NCI-H187 (cell line): ENCODE results near the gene PARPBP.
"Not testable (repeated sequence)": the region's sequence is repeated elsewhere in the genome, so short reads cannot be mapped to it uniquely, and the experiment has no call there.

Experiments used
- DNase-seq, 2 experiments: peaks; one replicate each; lab custom pipeline; 2025; lab: John Stamatoyannopoulos, UW

PARPBP gene

DNA sequence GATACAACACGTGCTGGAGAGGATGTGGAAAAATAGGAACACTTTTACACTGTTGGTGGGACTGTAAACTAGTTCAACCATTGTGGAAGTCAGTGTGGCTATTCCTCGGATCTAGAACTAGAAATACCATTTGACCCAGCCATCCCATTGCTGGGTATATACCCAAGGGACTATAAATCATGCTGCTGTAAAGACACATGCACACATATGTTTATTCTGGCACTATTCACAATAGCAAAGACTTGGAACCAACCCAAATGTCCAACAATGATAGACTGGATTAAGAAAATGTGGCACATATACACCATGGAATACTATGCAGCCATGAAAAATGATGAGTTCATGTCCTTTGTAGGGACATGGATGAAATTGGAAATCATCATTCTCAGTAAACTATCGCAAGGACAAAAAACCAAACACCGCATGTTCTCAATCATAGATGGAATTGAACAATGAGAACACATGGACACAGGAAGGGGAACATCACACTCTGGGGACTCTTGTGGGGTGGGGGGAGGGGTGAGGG is 27.1 kb downstream of the PARPBP start:
- DNase-seq = not testable (repeated sequence)

DNA sequence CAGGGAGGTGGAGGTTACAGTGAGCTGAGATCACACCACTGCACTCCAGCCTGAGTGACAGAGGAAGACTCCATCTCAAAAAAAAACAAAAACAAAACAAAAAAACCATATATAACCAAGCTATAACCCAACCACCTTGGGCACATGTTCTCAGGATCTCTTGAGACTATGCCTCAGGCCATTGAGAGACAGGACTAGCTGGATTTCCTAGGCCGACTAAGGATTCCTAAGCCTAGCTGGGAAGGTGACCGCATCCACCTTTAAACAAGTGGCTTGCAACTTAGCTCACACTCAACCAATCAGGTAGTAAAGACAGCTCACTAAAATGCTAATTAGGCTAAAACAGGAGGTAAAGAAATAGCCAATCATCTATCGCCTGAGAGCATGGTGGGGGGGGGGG is 35.2 kb downstream of the PARPBP start:
- not testable (repeated sequence) for DNase-seq

DNA sequence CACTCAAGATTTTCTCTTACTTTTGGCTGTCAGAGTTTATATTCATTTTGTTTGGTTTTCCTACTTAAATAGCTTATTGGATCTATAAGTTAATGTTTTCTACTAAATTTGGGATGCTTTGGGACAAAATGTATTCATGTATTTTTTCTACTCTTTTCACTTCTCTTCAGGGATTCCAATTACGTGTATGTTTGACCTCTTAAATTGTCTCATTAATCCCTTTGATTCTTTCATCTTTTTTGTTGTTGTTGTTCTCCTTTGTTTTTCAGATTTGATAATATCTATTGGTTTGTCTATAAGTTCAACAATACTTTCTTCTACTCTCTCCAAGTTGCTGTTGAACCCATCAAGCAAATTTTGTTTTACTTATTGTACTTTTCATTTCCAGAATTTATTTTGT is 43.4 kb downstream of the PARPBP start:
- DNase-seq = no peak

DNA sequence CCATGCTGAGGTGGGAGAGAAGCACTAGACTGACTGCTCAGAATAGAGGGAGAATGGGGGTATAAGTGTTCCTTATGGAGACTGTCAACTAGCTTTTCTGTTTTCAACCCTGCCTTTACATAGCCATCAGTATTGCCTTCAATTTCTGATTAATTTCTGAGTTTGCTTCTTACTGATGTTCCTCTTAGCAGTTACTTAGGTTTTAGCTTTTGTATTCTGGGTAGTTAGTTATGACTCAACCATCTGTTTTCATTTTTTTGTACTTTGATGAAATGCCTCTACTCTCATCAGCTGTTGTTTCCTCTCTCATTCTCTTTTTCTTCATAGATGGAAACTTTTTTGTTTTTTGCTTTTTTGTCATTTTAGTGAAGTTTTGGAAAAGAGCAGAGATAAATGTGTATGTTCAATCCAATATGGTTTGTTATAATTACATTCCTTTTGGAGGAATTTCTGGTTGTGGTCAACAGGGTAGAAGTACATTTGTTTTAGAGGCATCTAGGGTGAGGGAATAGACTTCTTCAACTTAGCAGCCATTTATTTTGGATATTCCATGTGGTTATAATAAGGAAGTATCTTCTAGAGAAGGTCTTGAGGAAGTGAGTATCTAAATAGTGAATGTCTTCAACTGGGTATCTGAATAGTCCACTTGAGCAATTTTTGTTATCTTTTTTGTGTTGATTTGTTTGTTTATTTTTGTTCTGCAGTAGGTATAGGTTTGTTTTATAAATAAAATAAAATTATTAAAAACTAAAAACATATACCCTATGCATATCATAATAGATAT is 48.0 kb downstream of the PARPBP start:
- no peak for DNase-seq

DNA sequence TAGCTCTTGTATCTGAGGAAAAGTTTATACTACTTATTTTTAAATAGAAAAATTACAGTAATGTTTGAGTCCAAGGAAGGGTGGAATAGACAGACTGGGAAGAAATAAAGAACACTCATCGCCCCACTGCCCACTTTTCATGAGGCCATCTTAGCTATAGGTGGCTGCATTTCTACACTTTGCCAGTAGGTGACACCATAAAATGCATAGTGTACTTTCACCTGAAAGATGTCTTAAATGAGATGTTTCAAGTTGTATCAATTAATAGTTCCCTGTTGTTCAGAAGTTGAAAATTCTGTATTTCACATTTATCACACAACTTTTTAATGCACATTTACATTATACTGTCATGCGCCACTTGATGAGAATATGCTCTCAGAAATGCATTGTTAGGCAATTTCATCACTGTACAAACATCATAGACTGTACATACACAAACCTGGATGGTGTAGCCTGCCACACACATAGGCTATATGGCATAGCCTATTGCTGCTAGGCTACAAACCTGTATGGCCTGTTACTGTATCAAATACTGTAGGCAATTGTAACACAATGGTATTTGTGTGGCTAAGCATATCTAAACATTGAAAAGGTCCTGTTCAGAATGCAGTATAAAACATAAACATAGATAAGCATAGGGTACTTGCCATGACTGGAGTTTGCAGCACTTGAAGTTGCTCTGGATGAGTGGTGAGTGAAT is 50.1 kb downstream of the PARPBP start:
- no peak for DNase-seq

DNA sequence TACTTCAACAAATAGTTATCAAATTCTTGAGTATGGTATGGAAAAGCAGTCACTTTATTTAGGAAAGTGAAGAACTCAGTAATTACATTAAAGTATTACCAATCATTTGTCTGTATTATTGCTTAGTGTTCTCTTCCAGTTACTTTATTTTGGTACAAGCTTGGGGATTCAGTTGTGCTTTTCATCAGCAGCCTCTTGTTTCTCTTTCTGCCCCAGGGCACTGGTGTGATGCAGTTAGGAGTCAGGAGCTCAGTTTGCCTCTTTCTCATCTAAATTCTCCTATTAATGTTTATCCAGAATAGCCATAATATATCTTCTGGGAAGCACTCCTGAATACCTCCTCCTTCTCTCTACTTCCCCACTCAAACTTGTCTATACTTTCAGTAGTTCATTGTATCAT is 52.0 kb downstream of the PARPBP start:
- no peak for DNase-seq

DNA sequence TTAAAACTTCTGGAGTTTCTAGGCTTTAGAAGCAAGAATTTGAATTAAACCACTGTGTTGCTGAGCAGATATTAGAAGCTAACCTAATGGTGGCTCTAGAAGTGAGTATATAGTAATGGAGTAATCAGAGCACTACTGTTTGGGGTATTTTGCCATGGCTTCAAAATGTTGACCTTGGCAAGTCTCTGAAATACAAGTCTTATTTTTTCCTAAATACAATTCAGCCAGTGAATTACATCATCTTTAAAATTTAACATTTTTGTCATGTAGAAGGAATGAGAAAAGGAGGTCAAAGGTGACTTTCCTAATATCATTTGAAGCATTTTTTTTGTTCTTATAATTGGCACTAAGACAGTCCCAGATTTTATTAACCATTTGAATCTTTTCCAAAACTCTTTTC is 52.5 kb downstream of the PARPBP start:
- DNase-seq = no peak

DNA sequence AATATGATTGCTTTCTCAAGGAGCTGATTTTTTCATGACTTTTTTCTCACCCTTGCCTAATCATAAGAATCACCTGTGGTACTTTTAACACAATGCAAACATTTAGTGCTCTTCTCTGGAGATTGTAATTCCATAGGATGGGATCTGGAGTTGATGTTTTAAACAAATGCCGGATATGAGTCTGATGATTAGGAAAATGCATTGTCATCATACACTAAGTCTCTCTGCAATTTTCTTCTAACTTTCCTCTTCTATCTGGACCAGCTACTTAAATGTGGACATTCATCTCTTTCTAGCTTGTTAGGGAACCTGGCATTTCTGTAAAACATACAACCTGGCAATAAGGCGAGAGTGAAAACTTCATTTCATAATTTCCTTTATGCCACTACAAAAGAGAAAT is 54.1 kb downstream of the PARPBP start:
- DNase-seq = no peak

DNA sequence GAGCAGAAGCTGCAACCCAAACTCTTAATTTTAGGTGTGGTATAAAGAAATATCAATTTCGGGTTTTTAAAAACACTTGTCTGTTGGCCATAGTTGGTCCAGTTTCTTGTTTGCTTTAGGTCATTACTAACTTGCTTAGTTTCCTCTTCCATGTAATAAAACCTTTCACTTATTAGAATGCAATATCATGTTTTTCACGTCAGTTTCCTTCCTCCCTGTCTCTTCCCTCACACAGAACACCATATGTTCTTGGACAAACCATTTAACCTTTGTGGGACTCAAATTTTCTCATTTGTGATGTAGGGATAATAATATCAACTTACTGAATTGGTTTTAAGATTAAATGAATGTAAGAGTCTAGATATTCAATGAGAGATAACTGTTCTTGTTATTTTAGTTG is 54.8 kb downstream of the PARPBP start:
- no peak for DNase-seq

DNA sequence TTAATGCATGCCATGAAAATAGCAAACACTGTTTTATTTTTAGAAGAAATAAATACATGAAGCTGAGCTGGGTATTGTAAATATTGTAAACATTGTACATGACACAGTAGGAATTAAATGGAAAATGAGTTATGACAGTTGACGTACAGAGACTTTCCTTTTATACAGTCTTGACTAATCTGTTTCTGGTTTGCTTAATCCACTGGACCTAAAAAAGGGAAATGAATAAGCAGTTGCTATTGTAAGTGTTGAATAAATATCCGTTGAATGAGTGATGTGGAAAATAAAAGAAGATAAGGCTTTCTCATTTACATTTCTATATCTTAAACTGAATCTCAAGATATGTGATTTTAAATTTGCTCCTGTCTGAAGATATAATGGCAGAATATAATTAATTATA is 62.7 kb downstream of the PARPBP start:
- no peak for DNase-seq

DNA sequence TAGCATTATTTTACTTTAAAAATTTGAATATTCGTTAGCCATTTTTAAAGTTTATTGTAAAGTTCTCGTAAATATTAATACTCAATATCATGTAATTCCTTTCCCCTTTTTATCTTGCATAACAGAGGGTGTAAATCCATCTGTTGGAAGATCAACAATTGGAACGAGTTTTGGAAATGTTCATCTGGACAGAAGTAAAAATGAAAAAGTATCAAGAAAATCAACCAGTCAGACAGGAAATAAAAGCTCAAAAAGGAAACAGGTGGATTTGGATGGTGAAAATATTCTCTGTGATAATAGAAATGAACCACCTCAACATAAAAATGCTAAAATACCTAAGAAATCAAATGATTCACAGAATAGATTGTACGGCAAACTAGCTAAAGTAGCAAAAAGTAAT is 75.8 kb downstream of the PARPBP start:
- DNase-seq = no peak

DNA sequence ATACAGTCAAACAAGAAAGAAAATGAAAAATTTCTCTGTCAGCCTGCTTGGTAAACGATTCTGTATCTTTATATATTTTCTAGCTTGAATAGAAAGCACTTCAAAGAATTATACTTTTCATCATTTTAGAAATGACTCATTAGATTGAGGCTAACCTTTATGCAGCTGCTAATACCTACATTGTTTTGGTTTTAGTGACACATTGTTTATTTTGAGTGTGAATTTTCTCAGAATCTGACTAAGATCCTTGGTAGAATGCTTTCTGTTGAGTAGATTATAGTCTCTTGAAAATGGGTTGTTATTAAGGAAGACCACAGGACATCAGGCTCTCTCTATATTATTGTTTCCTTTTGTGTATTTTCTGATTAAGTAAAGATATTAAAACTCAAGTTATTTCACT is 77.8 kb downstream of the PARPBP start, which contains the start of gene PMCH:
TSS of gene PMCH (minus strand) at position 45 of the 400 bp plus-strand sequence. CDS start 63 bp downstream, outside the sequence.
- DNase-seq = no peak

DNA sequence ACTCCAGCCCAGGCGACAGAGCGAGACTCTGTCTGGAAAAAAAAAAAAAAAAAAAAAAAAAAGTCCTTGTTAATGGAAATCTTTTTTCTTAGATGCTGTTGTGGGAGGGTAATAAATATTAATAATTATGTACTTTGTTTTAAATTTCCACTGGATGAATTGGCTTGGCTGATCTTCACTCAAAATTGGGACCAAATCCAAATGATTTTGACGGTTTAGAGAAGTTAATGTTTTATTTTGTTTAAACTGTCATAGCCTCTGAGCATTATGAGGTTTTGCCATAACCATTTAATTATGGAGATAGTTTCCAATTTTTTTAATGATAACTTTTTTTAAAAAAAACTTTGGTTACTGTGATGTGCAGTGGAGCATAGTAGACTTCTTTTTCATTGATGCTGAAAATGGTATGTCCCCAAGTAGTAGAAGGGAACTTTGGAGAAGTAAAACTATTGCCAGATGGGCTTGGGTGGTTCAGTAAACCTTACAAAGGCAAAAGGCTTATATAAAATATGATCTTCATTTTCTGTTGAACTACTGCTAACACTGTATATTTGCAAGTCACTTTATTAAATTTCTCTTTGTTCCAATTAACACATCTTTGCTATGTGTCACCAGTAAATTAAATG is 81.6 kb downstream of the PARPBP start:
- no peak for DNase-seq

DNA sequence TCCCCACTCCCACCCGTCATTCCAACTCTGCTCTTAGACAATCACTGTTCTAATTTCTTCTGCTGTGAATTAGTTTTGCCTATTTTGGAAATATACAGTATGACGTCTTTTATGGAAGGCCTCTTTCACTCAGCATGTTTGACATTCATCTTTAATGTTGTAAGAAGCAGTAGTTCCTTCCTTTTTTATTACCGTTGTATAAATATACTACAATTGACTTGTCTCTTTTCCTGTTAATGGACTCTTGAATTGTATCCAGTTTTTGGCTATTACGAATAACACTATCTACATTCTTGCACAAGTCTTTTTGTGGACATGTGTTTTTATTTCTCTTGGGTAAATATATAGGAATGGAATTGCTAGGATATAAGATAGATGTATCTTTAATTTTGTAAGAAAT is 82.6 kb downstream of the PARPBP start:
- no peak for DNase-seq

DNA sequence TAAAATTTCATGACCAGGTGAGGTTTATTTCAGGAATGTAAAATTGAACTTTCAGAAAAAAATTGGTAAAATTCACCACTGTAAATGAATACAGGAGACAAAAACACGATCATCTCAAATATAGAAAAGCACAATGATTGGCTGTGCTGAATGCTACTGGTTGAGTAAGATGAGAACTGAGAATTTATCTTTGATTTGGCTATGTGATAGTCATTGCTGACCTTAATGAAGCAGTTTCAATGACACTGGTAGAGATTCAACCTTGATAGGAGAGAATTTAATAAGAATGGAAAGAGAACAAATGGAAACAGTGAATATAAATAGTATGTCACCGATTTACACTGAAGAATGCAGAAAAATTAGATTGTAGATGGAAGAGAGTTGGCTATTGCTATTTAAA is 84.0 kb downstream of the PARPBP start:
- DNase-seq = no peak

DNA sequence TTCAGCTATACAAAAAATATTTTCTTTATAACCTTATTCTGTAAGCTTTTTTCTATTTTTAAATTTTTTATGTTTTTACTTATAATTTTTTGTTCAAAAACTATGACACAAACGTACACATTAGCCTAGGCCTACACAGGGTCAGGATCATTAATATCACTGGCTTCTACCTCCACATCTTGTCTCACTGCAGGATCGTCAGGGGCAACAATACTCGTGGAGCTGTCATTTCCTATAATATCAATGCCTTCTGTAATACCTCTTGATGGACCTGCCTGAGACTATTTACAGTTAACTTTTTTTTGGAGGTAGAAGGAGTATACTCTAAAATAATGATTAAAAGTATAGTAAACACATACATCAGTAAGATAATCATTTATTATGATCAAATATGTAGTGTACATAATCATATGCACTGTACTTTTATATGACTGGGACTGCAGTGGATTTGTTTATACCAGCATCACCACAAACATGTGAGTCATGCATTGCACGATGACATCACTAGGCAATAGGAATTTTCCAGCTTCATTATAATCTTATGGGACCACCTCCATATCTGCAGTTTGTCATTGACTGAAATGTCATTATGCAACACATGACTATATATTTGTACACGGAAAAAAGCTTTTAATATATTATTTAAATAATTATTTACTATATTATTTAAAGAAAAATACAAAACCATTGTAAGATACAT is 96.2 kb downstream of the PARPBP start:
- DNase-seq = no peak

DNA sequence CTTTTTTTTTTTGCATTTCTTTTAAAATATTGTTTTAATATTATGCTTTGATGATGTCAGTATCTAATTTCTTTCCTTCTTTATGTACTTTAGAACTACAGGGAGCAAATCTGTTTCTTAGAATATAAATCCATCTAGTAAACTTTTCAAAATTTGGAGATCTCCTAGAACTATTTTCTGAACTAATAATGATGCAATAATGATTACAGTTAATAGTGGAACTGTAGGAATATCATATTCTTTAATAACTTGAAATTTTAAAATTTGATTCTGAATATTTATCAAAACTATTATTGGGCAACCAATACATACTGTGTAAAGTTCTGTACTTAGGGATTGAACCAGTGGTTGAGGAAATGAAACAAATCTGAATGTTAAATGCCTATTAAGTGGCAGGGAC is 100.8 kb downstream of the PARPBP start:
- DNase-seq = no peak

DNA sequence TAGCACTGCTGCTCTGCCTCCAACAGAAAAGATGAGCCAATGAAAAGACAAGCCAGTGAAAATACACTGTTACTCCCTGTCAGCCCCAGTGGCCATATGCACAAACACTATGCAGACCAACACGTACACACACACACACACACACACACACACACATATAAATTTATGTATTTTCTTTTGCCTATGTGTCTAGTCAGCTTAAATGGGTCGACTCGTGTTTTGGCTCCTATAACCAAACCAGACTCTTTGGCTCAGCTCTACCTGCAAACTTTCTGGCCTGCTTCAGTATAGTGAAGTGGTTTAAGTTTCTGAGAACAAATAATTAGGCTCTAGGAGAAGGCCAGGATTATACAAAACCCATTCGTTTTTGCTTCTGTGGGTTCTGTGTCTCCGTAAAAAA is 108.0 kb downstream of the PARPBP start:
- no peak for DNase-seq

DNA sequence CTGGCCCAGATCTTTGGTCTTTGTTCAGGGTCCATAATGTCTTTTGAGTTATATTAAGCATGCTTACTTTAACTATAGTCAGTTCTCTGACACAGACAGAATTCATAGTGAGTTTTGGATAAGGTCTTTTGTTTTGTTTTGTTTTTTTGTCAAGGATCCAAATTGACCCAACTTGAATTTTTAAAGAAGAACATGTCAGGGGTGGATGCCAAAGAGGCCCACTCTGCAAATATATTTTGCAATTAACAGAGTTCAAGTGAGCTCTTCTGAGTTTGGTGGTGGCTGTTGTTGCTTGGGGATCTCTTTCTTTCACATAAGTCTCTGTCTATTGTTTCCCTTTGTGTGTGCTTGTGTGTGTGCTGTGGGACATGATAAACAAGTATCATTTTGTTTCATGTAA is 112.1 kb downstream of the PARPBP start:
- DNase-seq = no peak

DNA sequence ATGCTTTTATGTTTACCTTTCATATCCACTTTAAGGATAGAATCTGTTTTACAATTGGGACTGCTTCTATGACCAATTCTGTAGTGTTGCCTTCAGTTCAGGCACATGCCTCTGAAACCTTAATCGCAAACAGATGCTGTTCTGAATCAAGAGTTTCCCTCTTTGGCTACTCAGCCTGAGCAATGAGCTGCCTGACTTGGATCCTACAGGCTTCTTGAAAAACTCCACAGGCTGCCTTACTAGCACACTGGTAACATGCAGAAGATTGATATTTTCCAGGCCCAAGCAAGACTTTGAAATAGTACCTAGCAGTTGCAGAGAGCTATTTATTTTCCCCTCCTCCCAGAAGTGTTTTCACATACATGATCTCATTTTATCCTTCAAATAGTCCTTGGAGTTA is 112.5 kb downstream of the PARPBP start:
- DNase-seq = no peak

DNA sequence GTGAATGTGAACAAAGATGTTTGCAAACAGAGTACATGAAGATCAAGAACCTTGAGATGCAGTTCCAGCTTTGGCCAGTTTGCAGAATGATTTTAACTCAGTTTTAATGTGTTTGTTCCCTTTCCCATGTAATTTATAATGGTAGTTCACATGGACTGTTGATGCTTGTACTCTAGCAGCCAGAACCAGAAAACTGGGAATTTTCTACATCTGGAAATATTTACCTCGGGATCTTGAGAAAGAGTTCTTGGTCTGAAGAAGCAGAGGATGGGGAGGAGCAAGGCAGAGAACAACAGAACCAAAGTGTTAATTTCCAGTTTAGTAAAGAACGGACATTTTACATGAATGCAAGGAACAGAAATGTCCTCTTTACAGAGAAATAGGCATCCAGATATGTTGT is 114.6 kb downstream of the PARPBP start:
- DNase-seq = no peak

DNA sequence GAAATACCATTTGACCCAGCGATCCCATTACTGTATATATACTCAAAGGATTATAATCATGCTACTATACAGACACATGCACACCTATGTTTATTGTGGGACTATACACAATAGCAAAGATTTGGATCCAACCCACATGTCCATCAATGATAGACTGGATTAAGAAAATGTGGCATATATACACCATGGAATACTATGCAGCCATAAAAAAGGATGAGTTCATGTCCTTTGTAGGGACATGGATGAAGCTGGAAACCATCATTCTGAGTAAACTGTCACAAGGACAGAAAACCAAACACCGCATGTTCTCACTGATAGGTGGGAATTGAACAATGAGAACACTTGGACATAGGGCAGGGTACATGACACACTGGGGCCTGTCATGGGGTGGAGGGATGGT is 120.9 kb downstream of the PARPBP start:
- not testable (repeated sequence) for DNase-seq
